NT2/D1 (cell line): ENCODE results near the gene FPGS.

Experiments used
- DNase-seq: peaks from one replicate; pipeline ENCODE4 v3.0.0-alpha.2; 2011; ENCODE audit warnings: low read depth, low spot score
- H3K27me3 ChIP-seq: 2 replicates; pipeline ENCODE4 v1.6.0; 2011; ENCODE audit warnings: mild to moderate bottlenecking; ENCODE audit not compliant: insufficient read length, insufficient read depth
- H3K36me3 ChIP-seq: 2 replicates; pipeline ENCODE4 v1.6.1; 2011; ENCODE audit warnings: mild to moderate bottlenecking, low read length, mixed read lengths; ENCODE audit not compliant: insufficient read depth, insufficient read length
- H3K4me1 ChIP-seq: 2 replicates; pipeline ENCODE4 v1.5.1; 2011; ENCODE audit not compliant: insufficient read depth, insufficient read length
- H3K4me3 ChIP-seq: 2 replicates; pipeline ENCODE4 v1.5.1; 2011; ENCODE audit warnings: low read depth; ENCODE audit not compliant: insufficient read length
- H3K9ac ChIP-seq: 2 replicates; pipeline ENCODE4 v1.6.0; 2011; ENCODE audit warnings: low read depth; ENCODE audit not compliant: insufficient read length
- H3K9me3 ChIP-seq: 2 replicates; pipeline ENCODE4 v1.5.1; 2011; ENCODE audit warnings: mild to moderate bottlenecking, low read length; ENCODE audit not compliant: insufficient read depth
- SUZ12 ChIP-seq: IDR thresholded peaks from 2 replicates; pipeline ENCODE4 v1.6.1; 2011; ENCODE audit not compliant: insufficient read length, insufficient read depth; ENCODE audit errors: extremely low read depth
- YY1 ChIP-seq: IDR thresholded peaks from 2 replicates; pipeline ENCODE4 v1.6.1; 2011; ENCODE audit not compliant: insufficient read length, insufficient read depth
- ZNF274 ChIP-seq: IDR thresholded peaks from 2 replicates; pipeline ENCODE4 v1.6.1; 2011; ENCODE audit warnings: mild to moderate bottlenecking, low read depth, low read length

The FPGS gene

GRCh38 chr9:127822108-127822507, 19.4 kb downstream of the FPGS start:
- TF ChIP-seq YY1 (no peak), ZNF274 (no peak), SUZ12 (no peak)
- no peak overlapping the region for H3K4me3 ChIP-seq
- peaks cover 12% of the 10 kb centered on the region for H3K4me1 ChIP-seq
- peaks cover 14% of the 10 kb centered on the region for H3K27me3 ChIP-seq
- no peaks in the 10 kb centered on the region for H3K9me3 ChIP-seq
- no peak overlapping the region for H3K9ac ChIP-seq
- peaks cover 35% of the 10 kb centered on the region for H3K36me3 ChIP-seq
- no peak for DNase-seq

- DNase-seq: peak; percentile 54
- no peak for TF ChIP-seq SUZ12
- no peak for TF ChIP-seq YY1
- no peak for TF ChIP-seq ZNF274
- Histone ChIP-seq H3K9ac (peak overlapping the region; percentile 71), H3K27me3 (peaks cover 21% of the 10 kb centered on the region), H3K4me3 (no peak overlapping the region), H3K4me1 (peaks cover 16% of the 10 kb centered on the region), H3K9me3 (no peaks in the 10 kb centered on the region), H3K36me3 (peaks cover 9% of the 10 kb centered on the region)
These were observed 22.8 kb downstream of the FPGS start for GRCh38 chr9:127825319-127826051.

GRCh38 chr9:127826253-127826913, 23.7 kb downstream of the FPGS start:
- TF ChIP-seq ZNF274 (no peak), YY1 (no peak), SUZ12 (no peak)
- H3K4me3 ChIP-seq: no peak overlapping the region
- no peaks in the 10 kb centered on the region for H3K9me3 ChIP-seq
- H3K9ac ChIP-seq: peak overlapping the region; percentile 71
- peaks cover 16% of the 10 kb centered on the region for H3K4me1 ChIP-seq
- DNase-seq: no peak
- H3K36me3 ChIP-seq: peaks cover 9% of the 10 kb centered on the region
- peaks cover 21% of the 10 kb centered on the region for H3K27me3 ChIP-seq

GRCh38 chr9:127828262-127829031, 25.8 kb downstream of the FPGS start:
- peaks cover 21% of the 10 kb centered on the region for H3K27me3 ChIP-seq
- H3K4me1 ChIP-seq: peaks cover 16% of the 10 kb centered on the region
- peak overlapping the region; percentile 84 for H3K9ac ChIP-seq
- DNase-seq: peak; percentile 87
- H3K4me3 ChIP-seq: peak overlapping the region; percentile 22
- H3K9me3 ChIP-seq: no peaks in the 10 kb centered on the region
- H3K36me3 ChIP-seq: peaks cover 9% of the 10 kb centered on the region
- TF ChIP-seq SUZ12: no peak
- no peak for TF ChIP-seq YY1
- TF ChIP-seq ZNF274: no peak

- H3K9ac ChIP-seq: no peak overlapping the region
- H3K4me3 ChIP-seq: no peak overlapping the region
- TF ChIP-seq SUZ12 (no peak), YY1 (no peak), ZNF274 (no peak)
- no peaks in the 10 kb centered on the region for H3K9me3 ChIP-seq
- peaks cover 16% of the 10 kb centered on the region for H3K4me1 ChIP-seq
- H3K36me3 ChIP-seq: peaks cover 5% of the 10 kb centered on the region
- DNase-seq: no peak
- H3K27me3 ChIP-seq: peaks cover 21% of the 10 kb centered on the region
These were observed 26.7 kb downstream of the FPGS start for GRCh38 chr9:127829205-127829906.

GRCh38 chr9:127832248-127832647, 29.6 kb downstream of the FPGS start:
- Histone ChIP-seq H3K4me3 (no peak overlapping the region), H3K27me3 (peaks cover 5% of the 10 kb centered on the region), H3K9me3 (no peaks in the 10 kb centered on the region), H3K36me3 (no peaks in the 10 kb centered on the region), H3K4me1 (peaks cover 20% of the 10 kb centered on the region), H3K9ac (no peak overlapping the region)
- TF ChIP-seq ZNF274 (no peak), YY1 (no peak), SUZ12 (no peak)
- DNase-seq: no peak

- TF ChIP-seq ZNF274 (no peak), SUZ12 (no peak), YY1 (no peak)
These were observed 30.9 kb downstream of the FPGS start for GRCh38 chr9:127833555-127833954.

More at GRCh38 chr9:127833555-127833954, 30.9 kb downstream of the FPGS start:
- H3K36me3 ChIP-seq: no peaks in the 10 kb centered on the region
- H3K27me3 ChIP-seq: no peaks in the 10 kb centered on the region
- no peaks in the 10 kb centered on the region for H3K9me3 ChIP-seq
- no peak overlapping the region for H3K9ac ChIP-seq
- peaks cover 25% of the 10 kb centered on the region for H3K4me1 ChIP-seq
- DNase-seq: no peak
- no peak overlapping the region for H3K4me3 ChIP-seq
